Measurements from ENCODE around the gene SLC46A1.

The SLC46A1 gene

GRCh38 chr17:28368306-28368831 lies 37.6 kb downstream of the SLC46A1 start:
- Histone ChIP-seq H3K27me3 (ENCODE audit: insufficient read depth, low read length) (no peaks in the 10 kb centered on the region), H3K79me2 (ENCODE audit: control insufficient read depth, insufficient read depth, low read length, unreplicated experiment) (no peaks in the 10 kb centered on the region), H3K27ac (ENCODE audit: low read depth, low read length) (no peak overlapping the region), H3K4me1 (ENCODE audit: control insufficient read depth, insufficient read depth, low read length, unreplicated experiment) (peaks cover 23% of the 10 kb centered on the region), H3K4me3 (ENCODE audit: low read depth, low read length) (no peak overlapping the region), H2AFZ (ENCODE audit: low read length, unreplicated experiment) (no peak overlapping the region), H3K36me3 (ENCODE audit: insufficient read depth, low read length) (no peaks in the 10 kb centered on the region)

DNA sequence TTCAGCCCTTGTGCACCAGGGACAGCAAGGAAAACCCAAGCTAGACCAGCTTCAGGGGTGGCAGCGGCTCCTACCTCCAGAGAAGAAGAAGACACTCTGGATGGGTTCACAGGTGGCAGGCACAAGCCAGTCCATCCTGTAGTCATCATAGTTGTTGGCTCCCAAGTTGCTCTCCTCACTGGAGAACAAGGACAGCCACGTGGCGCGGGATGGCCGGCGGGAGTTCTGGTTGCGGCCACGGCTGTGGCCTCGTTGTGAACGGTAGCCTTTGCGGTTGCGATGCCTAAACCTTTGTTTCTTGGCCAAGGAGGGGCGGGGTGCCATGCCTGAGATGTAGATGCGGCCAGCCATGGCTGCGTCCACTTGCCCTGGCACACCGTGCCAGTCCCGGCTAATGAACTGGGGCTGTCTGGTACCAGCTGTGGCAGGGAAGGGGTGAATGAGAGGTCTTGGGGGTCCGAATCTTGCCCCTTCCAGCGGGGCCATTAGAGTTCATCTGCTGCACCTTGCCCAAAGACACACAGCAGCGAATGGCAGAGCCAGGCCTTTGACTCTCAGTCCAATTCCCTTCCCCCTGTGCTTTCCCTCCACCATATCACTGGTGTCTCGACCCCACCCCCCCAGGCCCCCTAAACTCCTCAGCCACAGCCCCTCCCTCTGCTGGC lies 38.2 kb downstream of the SLC46A1 start:
- Histone ChIP-seq H3K79me2 (ENCODE audit: control insufficient read depth, insufficient read depth, low read length, unreplicated experiment) (no peaks in the 10 kb centered on the region), H3K4me3 (ENCODE audit: low read depth, low read length) (no peak overlapping the region), H3K27ac (ENCODE audit: low read depth, low read length) (no peak overlapping the region), H3K27me3 (ENCODE audit: insufficient read depth, low read length) (no peaks in the 10 kb centered on the region), H3K36me3 (ENCODE audit: insufficient read depth, low read length) (no peaks in the 10 kb centered on the region), H3K4me1 (ENCODE audit: control insufficient read depth, insufficient read depth, low read length, unreplicated experiment) (peaks cover 17% of the 10 kb centered on the region), H2AFZ (ENCODE audit: low read length, unreplicated experiment) (no peak overlapping the region)

- Histone ChIP-seq H3K4me1 (ENCODE audit: control insufficient read depth, insufficient read depth, low read length, unreplicated experiment) (peaks cover 13% of the 10 kb centered on the region), H3K27me3 (ENCODE audit: insufficient read depth, low read length) (no peaks in the 10 kb centered on the region), H2AFZ (ENCODE audit: low read length, unreplicated experiment) (no peak overlapping the region)
These were observed 39.4 kb downstream of the SLC46A1 start for GRCh38 chr17:28366605-28367004.

GRCh38 chr17:28365487-28365886 lies 40.5 kb downstream of the SLC46A1 start:
- 0 out of 2 replicates have a peak, but pooled peaks cover 3% of the 10 kb centered on the region for H3K36me3 ChIP-seq (ENCODE audit: insufficient read depth, low read length)
- H3K79me2 ChIP-seq (ENCODE audit: control insufficient read depth, insufficient read depth, low read length, unreplicated experiment) = no peaks in the 10 kb centered on the region
- no peak overlapping the region for H3K27ac ChIP-seq (ENCODE audit: low read depth, low read length)
- peaks cover 7% of the 10 kb centered on the region for H3K4me1 ChIP-seq (ENCODE audit: control insufficient read depth, insufficient read depth, low read length, unreplicated experiment)
- H2AFZ ChIP-seq (ENCODE audit: low read length, unreplicated experiment) = no peak overlapping the region
- no peaks in the 10 kb centered on the region for H3K27me3 ChIP-seq (ENCODE audit: insufficient read depth, low read length)
- no peak overlapping the region for H3K4me3 ChIP-seq (ENCODE audit: low read depth, low read length)

More at GRCh38 chr17:28366605-28367004, 39.4 kb downstream of the SLC46A1 start:
- H3K27ac ChIP-seq (ENCODE audit: low read depth, low read length) = no peak overlapping the region
- H3K79me2 ChIP-seq (ENCODE audit: control insufficient read depth, insufficient read depth, low read length, unreplicated experiment) = no peaks in the 10 kb centered on the region
- H3K4me3 ChIP-seq (ENCODE audit: low read depth, low read length) = no peak overlapping the region
- H3K36me3 ChIP-seq (ENCODE audit: insufficient read depth, low read length) = 0 out of 2 replicates have a peak, but pooled peaks cover under 1% of the 10 kb centered on the region

GRCh38 chr17:28364665-28365363 lies 41.2 kb downstream of the SLC46A1 start, which contains the start of gene SEBOX:
Gene SEBOX (minus strand): TSS chr17:28365199. CDS start chr17:28365151, 48 bp downstream.
- no peak within 1 kb of the TSS for H3K4me3 ChIP-seq (ENCODE audit: low read depth, low read length)
- peaks cover under 1% of the 10 kb centered on the region for H3K4me1 ChIP-seq (ENCODE audit: control insufficient read depth, insufficient read depth, low read length, unreplicated experiment)
- no peak within 1 kb of the TSS for H3K27ac ChIP-seq (ENCODE audit: low read depth, low read length)
- H2AFZ ChIP-seq (ENCODE audit: low read length, unreplicated experiment) = no peak within 1 kb of the TSS
- H3K36me3 ChIP-seq (ENCODE audit: insufficient read depth, low read length) = 0 out of 2 replicates have a peak, but pooled peaks cover 3% of the 10 kb centered on the region
- H3K27me3 ChIP-seq (ENCODE audit: insufficient read depth, low read length) = no peaks in the 10 kb centered on the region
- H3K79me2 ChIP-seq (ENCODE audit: control insufficient read depth, insufficient read depth, low read length, unreplicated experiment) = no peaks in the 10 kb centered on the region

- H3K27ac ChIP-seq (ENCODE audit: low read depth, low read length) = no peak overlapping the region
- H2AFZ ChIP-seq (ENCODE audit: low read length, unreplicated experiment) = no peak overlapping the region
- H3K79me2 ChIP-seq (ENCODE audit: control insufficient read depth, insufficient read depth, low read length, unreplicated experiment) = peaks cover under 1% of the 10 kb centered on the region
- no peak overlapping the region for H3K4me3 ChIP-seq (ENCODE audit: low read depth, low read length)
- H3K36me3 ChIP-seq (ENCODE audit: insufficient read depth, low read length) = 0 out of 2 replicates have a peak, but pooled peaks cover 3% of the 10 kb centered on the region
- H3K27me3 ChIP-seq (ENCODE audit: insufficient read depth, low read length) = no peaks in the 10 kb centered on the region
- no peaks in the 10 kb centered on the region for H3K4me1 ChIP-seq (ENCODE audit: control insufficient read depth, insufficient read depth, low read length, unreplicated experiment)
These were observed 42.0 kb downstream of the SLC46A1 start for GRCh38 chr17:28363776-28364650.

GRCh38 chr17:28363186-28363585 lies 42.8 kb downstream of the SLC46A1 start:
- H3K27ac ChIP-seq (ENCODE audit: low read depth, low read length) = no peak overlapping the region
- H2AFZ ChIP-seq (ENCODE audit: low read length, unreplicated experiment) = no peak overlapping the region
- no peak overlapping the region for H3K4me3 ChIP-seq (ENCODE audit: low read depth, low read length)
- H3K79me2 ChIP-seq (ENCODE audit: control insufficient read depth, insufficient read depth, low read length, unreplicated experiment) = peaks cover 9% of the 10 kb centered on the region
- H3K36me3 ChIP-seq (ENCODE audit: insufficient read depth, low read length) = 0 out of 2 replicates have a peak, but pooled peaks cover 3% of the 10 kb centered on the region
- H3K4me1 ChIP-seq (ENCODE audit: control insufficient read depth, insufficient read depth, low read length, unreplicated experiment) = peaks cover 5% of the 10 kb centered on the region
- no peaks in the 10 kb centered on the region for H3K27me3 ChIP-seq (ENCODE audit: insufficient read depth, low read length)

- Histone ChIP-seq H3K27ac (ENCODE audit: low read depth, low read length) (peak overlapping the region; percentile 29; the same call in 1 of the 2 replicates), H3K4me3 (ENCODE audit: low read depth, low read length) (peak overlapping the region; percentile 93), H3K79me2 (ENCODE audit: control insufficient read depth, insufficient read depth, low read length, unreplicated experiment) (peaks cover 32% of the 10 kb centered on the region), H3K27me3 (ENCODE audit: insufficient read depth, low read length) (no peaks in the 10 kb centered on the region), H2AFZ (ENCODE audit: low read length, unreplicated experiment) (peak overlapping the region; percentile 88), H3K4me1 (ENCODE audit: control insufficient read depth, insufficient read depth, low read length, unreplicated experiment) (peaks cover 17% of the 10 kb centered on the region), H3K36me3 (ENCODE audit: insufficient read depth, low read length) (peaks cover 21% of the 10 kb centered on the region; the same call in 1 of the 2 replicates)
These were observed 48.2 kb downstream of the SLC46A1 start for GRCh38 chr17:28357901-28358197.

- H3K36me3 ChIP-seq (ENCODE audit: insufficient read depth, low read length) = peaks cover 22% of the 10 kb centered on the region; the same call in 1 of the 2 replicates
- peak within 1 kb of the TSS; percentile 44; the same call in 1 of the 2 replicates for H3K27ac ChIP-seq (ENCODE audit: low read depth, low read length)
These were observed 48.7 kb downstream of the SLC46A1 start, which contains the start of gene POLDIP2 for GRCh38 chr17:28357061-28357900. Gene POLDIP2 (minus strand): TSS chr17:28357527. CDS start chr17:28357448, 79 bp downstream.

More at GRCh38 chr17:28357061-28357900, 48.7 kb downstream of the SLC46A1 start, which contains the start of gene POLDIP2:
- peaks cover 32% of the 10 kb centered on the region for H3K79me2 ChIP-seq (ENCODE audit: control insufficient read depth, insufficient read depth, low read length, unreplicated experiment)
- H2AFZ ChIP-seq (ENCODE audit: low read length, unreplicated experiment) = peak within 1 kb of the TSS; percentile 88
- peak within 1 kb of the TSS; percentile 93 for H3K4me3 ChIP-seq (ENCODE audit: low read depth, low read length)
- peaks cover 17% of the 10 kb centered on the region for H3K4me1 ChIP-seq (ENCODE audit: control insufficient read depth, insufficient read depth, low read length, unreplicated experiment)
- H3K27me3 ChIP-seq (ENCODE audit: insufficient read depth, low read length) = no peaks in the 10 kb centered on the region
